Measurements from ENCODE around the gene FIZ1.
"Not testable (repeated sequence)": the region's sequence is repeated elsewhere in the genome, so short reads cannot be mapped to it uniquely, and the experiment has no call there.

Gene FIZ1

GRCh38 chr19:55581145-55581822 lies 18.0 kb downstream of the FIZ1 start:
- peak overlapping the region; percentile 93 for H3K4me3 ChIP-seq (ENCODE audit: low read depth, low read length)
- no peak for DNase-seq (ENCODE audit: low read depth)

DNA sequence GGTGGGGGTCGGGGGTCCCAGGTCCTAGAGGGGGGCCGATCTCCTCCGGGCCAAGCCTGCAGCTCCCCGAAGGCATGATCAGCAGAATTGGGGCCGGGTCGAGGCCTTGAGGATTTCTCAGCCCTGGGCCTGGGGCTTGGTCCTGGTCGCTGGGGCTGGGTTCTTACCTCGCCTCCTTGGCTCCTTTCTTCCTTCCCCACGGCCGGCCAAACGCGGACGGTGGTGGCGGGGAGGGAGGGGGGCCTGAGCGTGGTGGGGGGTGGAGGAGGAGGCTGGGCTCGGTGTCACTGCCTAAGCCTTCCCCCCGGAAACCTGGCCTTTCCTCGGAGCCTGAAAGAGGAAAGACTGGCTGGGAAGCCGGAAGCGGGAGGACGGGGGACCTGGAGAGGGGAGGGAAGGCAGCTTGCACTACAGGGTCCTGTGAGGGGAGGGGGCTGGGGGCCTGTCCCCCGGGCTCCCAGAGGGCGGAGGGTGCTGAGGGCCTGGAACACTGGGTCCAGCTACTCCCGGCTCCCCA lies 18.6 kb downstream of the FIZ1 start, which contains the start of gene ZNF579:
Gene ZNF579, minus strand, starts transcription at position 221 of the 517 bp plus-strand sequence. CDS start 1,209 bp downstream, outside the sequence.
- H3K4me3 ChIP-seq (ENCODE audit: low read depth, low read length): peak within 1 kb of the TSS; percentile 93
- peak; percentile 53 for DNase-seq (ENCODE audit: low read depth)

DNA sequence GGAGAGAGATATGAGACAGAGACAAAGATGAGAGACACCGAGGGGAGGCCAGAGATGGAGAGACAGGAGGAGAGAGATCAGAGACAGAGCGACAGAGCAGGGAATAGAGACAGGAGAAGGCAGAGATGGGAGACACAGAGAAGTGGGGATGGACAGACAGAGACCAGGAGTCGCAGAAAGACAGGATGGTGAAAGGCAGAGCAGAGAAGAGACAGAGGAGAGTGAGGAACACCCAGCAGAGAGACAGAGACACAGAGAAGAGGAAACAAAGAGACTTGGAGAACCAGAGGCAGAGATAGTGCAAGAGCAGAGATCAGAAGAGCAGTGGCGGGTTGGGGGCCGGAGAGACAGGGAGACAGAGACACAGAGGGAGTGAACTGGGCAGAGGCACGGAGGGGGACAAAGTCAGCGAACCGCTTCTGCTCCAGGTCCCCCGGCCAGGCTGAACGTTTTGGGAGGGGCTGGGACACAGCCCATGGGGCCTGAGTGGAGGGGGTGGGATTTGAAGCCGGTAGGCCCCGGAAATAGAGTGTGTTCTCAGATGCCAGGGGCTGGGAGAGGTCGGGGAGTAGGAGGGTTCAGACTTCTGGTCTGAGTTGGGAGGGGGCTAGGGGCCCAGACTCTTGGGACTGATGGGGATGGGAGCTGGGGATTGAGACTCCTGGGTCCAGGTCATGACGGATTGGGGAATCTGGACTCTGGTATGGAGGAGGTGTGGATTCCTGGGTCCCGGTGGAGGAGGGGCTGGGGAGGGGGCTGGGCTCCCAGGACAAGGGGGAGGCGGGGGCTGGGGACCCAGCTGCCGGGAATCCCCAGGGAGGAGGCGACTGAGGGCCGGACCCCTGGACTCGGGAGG lies 19.3 kb downstream of the FIZ1 start:
- DNase-seq (ENCODE audit: low read depth): no peak

DNA sequence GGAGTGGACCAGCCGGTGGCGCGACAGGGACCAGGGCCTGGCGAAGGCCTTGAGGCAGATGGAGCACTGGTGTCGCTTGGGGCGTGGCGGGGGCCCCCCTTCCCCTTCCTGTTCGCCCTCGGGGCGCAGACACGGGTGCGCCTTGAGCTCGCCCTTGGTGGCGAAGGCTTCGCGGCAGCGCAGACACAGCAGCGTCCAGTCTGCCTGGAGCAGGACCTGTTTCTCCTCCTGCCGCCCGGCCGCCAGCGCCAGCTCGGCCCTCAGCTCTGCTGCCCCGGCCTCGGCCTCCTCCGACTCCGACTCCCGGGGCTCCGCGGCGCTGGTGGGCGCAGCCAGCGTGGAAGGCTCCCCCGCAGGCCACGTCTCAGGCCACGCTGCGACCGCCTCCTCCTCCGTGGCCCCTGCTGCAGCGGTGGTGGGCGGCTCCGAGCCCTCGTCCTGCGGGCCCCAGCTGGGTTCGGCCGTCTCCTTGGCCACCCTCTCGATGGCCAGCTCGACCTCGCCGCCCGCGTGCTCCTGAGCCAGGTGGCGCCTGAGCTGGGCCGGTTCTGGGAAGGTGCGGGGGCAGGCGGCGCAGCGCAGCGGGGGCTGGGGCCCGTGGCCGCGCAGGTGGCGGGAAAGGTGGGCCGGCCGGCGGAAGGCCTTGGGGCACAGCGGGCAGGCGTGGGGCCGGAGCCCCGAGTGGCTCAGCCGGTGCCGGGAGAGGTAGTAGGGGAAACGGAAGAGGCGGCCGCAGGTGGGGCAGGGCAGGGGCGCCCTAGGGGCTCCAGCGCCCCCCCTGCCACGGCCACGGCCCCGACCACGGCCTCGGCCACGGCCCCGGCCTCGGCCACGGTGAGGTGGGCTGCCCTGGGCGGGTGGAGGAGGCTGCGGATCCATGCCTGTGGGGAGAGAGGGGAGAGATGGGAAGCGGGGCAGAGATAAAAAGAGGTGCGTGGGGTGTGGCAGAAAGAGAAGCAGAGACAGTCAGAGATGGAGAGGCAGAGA lies 20.3 kb downstream of the FIZ1 start:
- peak overlapping the region; percentile 93 for H3K4me3 ChIP-seq (ENCODE audit: low read depth, low read length)
- DNase-seq (ENCODE audit: low read depth): no peak

More for the DNA sequence above, 19.3 kb downstream of the FIZ1 start:
- peak overlapping the region; percentile 93 for H3K4me3 ChIP-seq (ENCODE audit: low read depth, low read length)

DNA sequence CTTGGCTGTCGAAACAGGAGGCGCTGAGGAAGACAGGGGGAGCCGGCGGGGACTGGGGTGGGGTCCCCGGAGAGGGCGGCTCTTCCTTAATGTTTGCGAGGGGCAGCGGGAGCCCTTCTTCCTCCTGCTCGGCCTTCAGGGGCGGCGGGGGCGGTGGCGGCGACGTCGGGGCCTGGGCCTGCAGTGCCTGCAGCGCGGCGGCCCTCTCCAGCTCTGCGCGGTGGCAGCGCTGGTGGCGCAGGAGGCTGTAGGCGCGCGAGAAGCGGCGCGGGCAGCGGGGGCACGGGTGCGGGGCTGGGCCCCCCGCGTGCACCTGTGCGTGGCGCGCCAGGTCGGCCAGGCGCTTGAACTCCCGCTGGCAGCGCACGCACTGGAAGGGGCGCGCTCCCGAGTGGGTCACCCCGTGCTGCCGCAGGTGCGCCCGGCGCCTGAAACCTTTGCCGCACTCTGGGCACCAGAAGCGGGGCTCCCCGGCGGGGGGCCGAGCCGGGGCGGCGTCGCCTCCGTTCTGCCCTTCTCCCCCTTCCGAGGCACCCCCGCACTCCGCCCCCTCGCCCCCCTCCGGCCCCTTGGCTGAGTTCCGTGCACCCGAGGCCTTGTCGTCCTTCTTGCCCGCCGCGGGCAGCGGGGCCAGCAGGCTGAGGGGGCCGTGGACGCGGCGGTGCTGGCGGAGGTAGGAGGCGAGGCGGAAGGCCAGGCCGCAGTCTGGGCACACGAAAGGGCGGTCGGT lies 21.1 kb downstream of the FIZ1 start:
- no peak overlapping the region for H3K4me3 ChIP-seq (ENCODE audit: low read depth, low read length)
- no peak for DNase-seq (ENCODE audit: low read depth)

DNA sequence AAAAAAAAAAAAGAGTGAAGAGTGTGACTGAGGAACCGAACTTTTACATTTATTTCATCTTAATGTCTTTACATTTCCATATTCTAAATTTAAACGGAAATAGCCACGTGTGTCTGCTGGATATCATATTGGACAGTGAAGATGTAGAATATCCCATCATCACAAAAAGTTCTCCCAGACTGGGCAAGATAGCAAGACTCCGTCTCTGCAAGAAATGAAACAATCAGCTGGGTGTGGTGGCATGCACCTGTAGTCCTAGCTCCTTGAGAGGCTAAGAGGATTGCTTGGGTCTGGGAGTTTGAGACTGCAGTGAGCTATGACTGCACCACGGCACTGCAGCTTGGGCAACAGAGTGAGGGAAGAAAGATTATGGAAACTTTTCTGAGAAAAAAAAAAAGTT lies 22.6 kb downstream of the FIZ1 start:
- DNase-seq (ENCODE audit: low read depth): no peak
- no peak overlapping the region for H3K4me3 ChIP-seq (ENCODE audit: low read depth, low read length)

DNA sequence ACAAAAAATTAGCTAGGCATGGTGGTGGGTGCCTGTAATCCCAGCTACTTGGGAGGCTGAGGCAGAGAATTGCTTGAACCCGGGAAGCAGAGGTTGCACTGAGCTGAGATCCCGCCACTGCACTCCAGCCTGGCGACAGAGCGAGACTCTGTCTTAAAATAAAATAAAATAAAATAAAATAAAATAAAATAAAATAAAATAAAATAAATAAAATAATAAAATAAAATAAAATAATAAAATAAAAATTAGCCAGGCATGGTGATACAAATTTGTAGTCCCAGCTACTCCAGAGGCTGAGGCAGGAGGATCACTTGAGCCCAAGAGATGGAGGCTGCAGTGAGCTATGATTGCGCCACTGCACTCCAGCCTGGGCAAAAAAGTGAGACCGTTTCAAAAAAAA lies 25.4 kb downstream of the FIZ1 start:
- DNase-seq (ENCODE audit: low read depth); H3K4me3 ChIP-seq (ENCODE audit: low read depth, low read length): not testable (repeated sequence)

DNA sequence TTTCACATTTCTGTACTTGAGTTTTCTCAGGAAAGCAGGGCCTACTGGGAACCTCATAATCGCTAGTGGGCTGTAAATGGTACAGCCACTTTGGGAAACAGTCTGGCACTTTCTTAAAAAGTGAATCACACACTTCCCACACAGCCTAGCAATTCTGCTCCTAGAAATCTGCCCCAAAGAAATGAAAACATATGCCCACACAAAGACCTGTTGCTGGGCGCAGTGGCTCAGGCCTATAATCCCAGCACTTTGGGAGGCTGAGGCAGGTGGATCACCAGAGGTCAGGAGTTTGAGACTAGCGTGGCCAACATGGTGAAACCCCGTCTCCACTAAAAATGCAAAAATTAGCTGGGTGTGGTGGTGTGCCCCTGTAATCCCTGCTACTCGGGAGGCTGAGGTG lies 29.8 kb downstream of the FIZ1 start:
- DNase-seq (ENCODE audit: low read depth); H3K4me3 ChIP-seq (ENCODE audit: low read depth, low read length): not testable (repeated sequence)

GRCh38 chr19:55567708-55568328 lies 31.5 kb downstream of the FIZ1 start:
- no peak for DNase-seq (ENCODE audit: low read depth)
- H3K4me3 ChIP-seq (ENCODE audit: low read depth, low read length): no peak overlapping the region

GRCh38 chr19:55566823-55567222 lies 32.5 kb downstream of the FIZ1 start:
- no peak overlapping the region for H3K4me3 ChIP-seq (ENCODE audit: low read depth, low read length)
- DNase-seq (ENCODE audit: low read depth): no peak

GRCh38 chr19:55563261-55563690 lies 36.0 kb downstream of the FIZ1 start:
- no peak for DNase-seq (ENCODE audit: low read depth)
- H3K4me3 ChIP-seq (ENCODE audit: low read depth, low read length): no peak overlapping the region

- no peak for DNase-seq (ENCODE audit: low read depth)
- no peak overlapping the region for H3K4me3 ChIP-seq (ENCODE audit: low read depth, low read length)
Measured at GRCh38 chr19:55559684-55560083, 39.6 kb downstream of the FIZ1 start.

- no peak overlapping the region for H3K4me3 ChIP-seq (ENCODE audit: low read depth, low read length)
Measured at GRCh38 chr19:55554741-55555152, 44.6 kb downstream of the FIZ1 start.

GRCh38 chr19:55554302-55554701 lies 45.0 kb downstream of the FIZ1 start:
- no peak overlapping the region for H3K4me3 ChIP-seq (ENCODE audit: low read depth, low read length)
- no peak for DNase-seq (ENCODE audit: low read depth)

More at GRCh38 chr19:55554741-55555152, 44.6 kb downstream of the FIZ1 start:
- DNase-seq (ENCODE audit: low read depth): no peak

- no peak overlapping the region for H3K4me3 ChIP-seq (ENCODE audit: low read depth, low read length)
- DNase-seq (ENCODE audit: low read depth): no peak
Measured at GRCh38 chr19:55553217-55554182, 45.8 kb downstream of the FIZ1 start.

DNA sequence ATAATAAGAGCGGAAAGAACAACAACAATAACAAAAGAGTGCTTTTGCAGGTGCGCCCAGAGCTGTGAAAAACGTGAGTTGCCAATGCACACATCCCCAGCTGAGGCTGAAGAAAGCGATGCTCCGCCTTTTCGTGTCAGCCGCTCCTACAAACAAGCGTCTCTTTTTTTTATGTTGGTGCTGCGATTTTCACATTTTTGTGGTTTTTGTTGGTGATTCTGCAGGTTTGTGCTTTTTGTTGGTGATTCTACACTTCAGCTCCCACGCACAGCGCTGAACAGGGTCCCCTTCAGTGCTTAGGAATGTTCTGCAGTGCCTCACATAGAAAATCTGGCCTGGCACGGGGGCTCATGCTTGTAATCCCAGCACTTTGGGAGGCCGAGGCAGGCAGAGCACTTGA lies 46.7 kb downstream of the FIZ1 start:
- DNase-seq (ENCODE audit: low read depth): peak; percentile 83

GRCh38 chr19:55552206-55552605 lies 47.1 kb downstream of the FIZ1 start:
- no peak overlapping the region for H3K4me3 ChIP-seq (ENCODE audit: low read depth, low read length)
- DNase-seq (ENCODE audit: low read depth): no peak

More for the DNA sequence above, 46.7 kb downstream of the FIZ1 start:
- no peak overlapping the region for H3K4me3 ChIP-seq (ENCODE audit: low read depth, low read length)

Measured in skeletal muscle cell (primary cell).